AG04450 (cell line): Measurements from ENCODE around the gene ZMAT2. TPM values are rescaled to one million over a fixed set of nuclear protein-coding genes. Genes with fewer than 3 reads are reported as not detected.
A peak's percentile ranks its signal among the peaks of the same experiment; 100 is the strongest.
"Not testable (repeated sequence)": the region's sequence is repeated elsewhere in the genome, so short reads cannot be mapped to it uniquely, and the experiment has no call there.

Experiments
- CTCF ChIA-PET: fragments of 300-600, 350-600 bp; formaldehyde crosslinking; extraction: SDS; loops from one replicate; lab custom pipeline; 2022; ENCODE audit warnings: antibody characterized with exemption, inconsistent platforms; lab: Charles Lee
- POLR2A ChIA-PET: fragments of 350-600 bp; formaldehyde crosslinking; extraction: SDS; loops from one replicate; lab custom pipeline; 2021; ENCODE audit warnings: antibody characterized with exemption, inconsistent platforms; lab: Yijun Ruan, JAX
- DNase-seq: peaks from one replicate; pipeline ENCODE4 v3.0.0-alpha.2; 2011; ENCODE audit warnings: low read depth, low spot score
- H3K27ac ChIP-seq: one replicate; pipeline ENCODE4 v1.5.1; 2012; ENCODE audit warnings: low read depth, low read length, control low read depth
- H3K27me3 ChIP-seq: one replicate; pipeline ENCODE4 v1.6.0; 2012; ENCODE audit warnings: low read length; ENCODE audit not compliant: control insufficient read depth, insufficient read depth
- H3K4me3 ChIP-seq: 2 replicates; pipeline ENCODE4 v1.5.1; 2011; ENCODE audit warnings: mild to moderate bottlenecking, low read depth, low read length, control low read depth
- H3K9me3 ChIP-seq: 2 replicates; pipeline ENCODE4 v1.5.1; 2012; ENCODE audit warnings: low read length; ENCODE audit not compliant: control insufficient read depth, insufficient read depth
- CTCF ChIP-seq: IDR thresholded peaks from 2 replicates; pipeline ENCODE4 v1.5.1; 2011; ENCODE audit warnings: low read depth, low read length, control low read depth, inconsistent platforms
- polyA plus RNA-seq: library from polyadenylated mRNA; depleted of rRNA; stranded (reverse); fragments of >200 nt; gene quantifications from 2 replicates; pipeline ENCODE4 v1.2.3, GENCODE V29; 2011

The ZMAT2 gene
- polyA plus RNA-seq, 1 experiment: 82.8 TPM

- H3K27me3 ChIP-seq: no peaks in the 10 kb centered on the region
- ChIA-PET POLR2A (interaction anchor here (1.5 to 2.1 kb wide), 3 partner anchors 17 to 117 kb away, joined by 6 to 11 read pairs (median 7); partner anchors contain the start of genes EIF4EBP3, HARS1, HARS2 and IK), CTCF (interaction anchor here (0.9 to 2.2 kb wide), 2 partner anchors 116 to 292 kb away, joined by 3 to 6 read pairs; no protein-coding TSS in a partner anchor)
- peak within 1 kb of the TSS; percentile 95 for H3K4me3 ChIP-seq
- peaks cover 3% of the 10 kb centered on the region; the same call in 1 of the 2 replicates for H3K9me3 ChIP-seq
- peak; percentile 70 for DNase-seq
- no peak for TF ChIP-seq CTCF
- peak within 1 kb of the TSS; percentile 92 for H3K27ac ChIP-seq
These were observed 35.7 kb upstream of the ZMAT2 start, which contains the start of gene WDR55 for GRCh38 chr5:140664359-140665119. Gene WDR55 (plus strand): TSS chr5:140664904. CDS start chr5:140664913, 9 bp downstream.

GRCh38 chr5:140671035-140671434, 29.2 kb upstream of the ZMAT2 start:
- H3K27ac ChIP-seq, POLR2A ChIA-PET, CTCF ChIA-PET, H3K9me3 ChIP-seq, H3K4me3 ChIP-seq, DNase-seq, H3K27me3 ChIP-seq: not testable (repeated sequence)

GRCh38 chr5:140671472-140672125, 28.6 kb upstream of the ZMAT2 start:
- no peak for DNase-seq
- ChIA-PET CTCF (interaction anchor here (0.6 kb wide), 1 partner anchor 319 kb away, joined by 3 read pairs; no protein-coding TSS in a partner anchor), POLR2A (interaction anchor here (0.8 kb wide), 1 partner anchor 19 kb away, joined by 3 read pairs; the partner anchor contains the start of genes HARS1 and HARS2)
- Histone ChIP-seq H3K4me3 (no peak overlapping the region), H3K27me3 (no peaks in the 10 kb centered on the region), H3K9me3 (no peaks in the 10 kb centered on the region; the same call in 1 of the 2 replicates), H3K27ac (no peak overlapping the region)
- no peak for TF ChIP-seq CTCF

GRCh38 chr5:140672455-140673186, 27.6 kb upstream of the ZMAT2 start:
- CTCF ChIA-PET: no interaction called here
- POLR2A ChIA-PET: interaction anchor here (0.6 kb wide), 1 partner anchor 12 kb away, joined by 4 read pairs; no protein-coding TSS in a partner anchor
- no peak overlapping the region for H3K4me3 ChIP-seq
- no peak overlapping the region for H3K27ac ChIP-seq
- no peak for DNase-seq
- no peaks in the 10 kb centered on the region for H3K27me3 ChIP-seq
- no peak for TF ChIP-seq CTCF
- H3K9me3 ChIP-seq: no peaks in the 10 kb centered on the region; the same call in 1 of the 2 replicates
